Rectal smooth muscle tissue (tissue), 1 donor: ENCODE measurements around the gene PPEF1.
A peak's percentile ranks its signal among the peaks of the same experiment; 100 is the strongest.

Experiments
- H3K27ac ChIP-seq: one replicate; pipeline ENCODE4 v1.7.0; 2013; ENCODE audit warnings: low read depth, low read length, inconsistent platforms
- H3K27me3 ChIP-seq: one replicate; pipeline ENCODE4 v1.7.0; 2013; ENCODE audit warnings: low read length; ENCODE audit not compliant: control insufficient read depth, insufficient read depth
- H3K36me3 ChIP-seq: one replicate; pipeline ENCODE4 v1.7.0; 2013; ENCODE audit warnings: low read length; ENCODE audit not compliant: control insufficient read depth, insufficient read depth
- H3K4me1 ChIP-seq: one replicate; pipeline ENCODE4 v1.7.0; 2013; ENCODE audit warnings: low read length; ENCODE audit not compliant: control insufficient read depth, insufficient read depth
- H3K4me3 ChIP-seq: one replicate; pipeline ENCODE4 v1.7.0; 2013; ENCODE audit warnings: low read length
- H3K9ac ChIP-seq: one replicate; pipeline ENCODE4 v1.7.0; 2013; ENCODE audit warnings: low read length

The PPEF1 gene

DNA sequence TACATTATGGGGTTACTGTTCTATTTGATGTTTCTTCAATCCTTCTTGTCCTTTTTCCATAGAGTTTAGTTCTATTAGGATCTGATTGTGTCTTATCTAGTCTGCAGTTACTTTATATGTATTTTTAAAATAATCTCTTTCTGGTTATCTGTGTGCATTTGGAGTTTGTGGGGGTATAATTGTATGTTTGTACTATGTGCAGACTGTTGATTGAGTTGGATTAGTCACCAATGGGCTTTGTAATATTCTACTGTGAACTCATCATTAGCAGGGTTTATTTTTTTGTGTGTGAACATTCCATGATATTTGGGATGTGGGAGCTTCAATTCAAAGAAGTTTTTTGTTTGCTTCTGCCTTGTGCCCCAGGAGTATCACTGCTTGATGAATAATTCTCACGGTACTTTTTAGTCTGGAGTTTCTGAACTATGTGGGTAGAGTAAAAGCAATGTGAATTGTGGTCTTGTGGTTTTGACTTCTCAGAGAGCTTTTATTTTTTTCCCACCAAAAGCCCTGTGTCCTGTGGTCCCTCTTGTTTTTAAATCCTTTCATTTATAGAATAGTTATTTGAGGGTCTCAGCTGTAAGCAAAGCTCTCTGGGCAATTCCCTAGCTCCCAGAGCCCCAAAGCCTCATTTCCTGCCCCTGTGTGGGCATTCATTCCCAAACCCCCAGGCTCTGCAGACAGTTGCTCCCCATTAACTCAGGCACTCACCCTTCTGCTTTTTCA lies 148.6 kb downstream of the PPEF1 start:
- no peaks in the 10 kb centered on the region for H3K27me3 ChIP-seq
- H3K4me1 ChIP-seq: no peaks in the 10 kb centered on the region
- no peak overlapping the region for H3K4me3 ChIP-seq
- H3K9ac ChIP-seq: no peak overlapping the region
- no peaks in the 10 kb centered on the region for H3K36me3 ChIP-seq
- H3K27ac ChIP-seq: no peak overlapping the region

DNA sequence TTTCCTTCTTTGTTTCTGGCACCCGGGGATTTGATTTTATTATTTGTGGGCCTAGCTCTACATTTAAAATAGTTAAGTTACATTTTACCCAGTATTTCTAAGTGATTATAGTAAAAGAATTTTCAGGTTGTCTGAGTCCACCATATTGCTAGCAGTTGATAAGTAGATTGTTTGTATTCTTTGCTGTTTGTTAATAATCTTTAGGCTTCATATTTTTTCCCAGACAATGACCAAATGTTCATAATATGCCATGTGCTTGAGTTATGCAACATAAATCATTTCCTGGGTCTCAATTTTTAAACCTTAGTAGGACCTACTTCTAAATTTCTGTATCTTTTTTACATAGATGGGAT lies 149.2 kb downstream of the PPEF1 start:
- no peaks in the 10 kb centered on the region for H3K4me1 ChIP-seq
- no peak overlapping the region for H3K9ac ChIP-seq
- no peak overlapping the region for H3K27ac ChIP-seq
- H3K36me3 ChIP-seq: no peaks in the 10 kb centered on the region
- H3K27me3 ChIP-seq: no peaks in the 10 kb centered on the region
- no peak overlapping the region for H3K4me3 ChIP-seq

DNA sequence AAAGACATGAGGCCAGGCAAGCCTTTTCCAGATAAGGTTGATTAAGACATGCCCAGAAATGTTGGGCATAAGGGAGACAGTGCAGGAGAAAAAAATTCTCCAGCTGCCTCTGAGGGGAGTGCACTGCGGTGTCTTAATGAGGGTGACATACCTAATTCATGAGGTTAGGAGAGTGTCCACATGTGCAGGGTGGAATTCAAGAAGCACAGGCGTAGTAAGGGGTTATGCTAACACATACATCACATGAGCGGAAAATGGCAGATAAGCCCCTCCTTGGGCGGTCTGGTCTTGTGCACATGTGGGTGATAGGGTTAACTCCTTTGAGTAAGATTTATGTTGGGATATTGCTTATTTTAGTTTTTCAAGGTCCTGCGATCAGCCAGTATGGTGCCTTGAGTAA lies 154.1 kb downstream of the PPEF1 start:
- H3K27me3 ChIP-seq: no peaks in the 10 kb centered on the region
- H3K4me1 ChIP-seq: no peaks in the 10 kb centered on the region
- H3K27ac ChIP-seq: no peak overlapping the region
- H3K36me3 ChIP-seq: no peaks in the 10 kb centered on the region
- H3K9ac ChIP-seq: no peak overlapping the region
- no peak overlapping the region for H3K4me3 ChIP-seq

DNA sequence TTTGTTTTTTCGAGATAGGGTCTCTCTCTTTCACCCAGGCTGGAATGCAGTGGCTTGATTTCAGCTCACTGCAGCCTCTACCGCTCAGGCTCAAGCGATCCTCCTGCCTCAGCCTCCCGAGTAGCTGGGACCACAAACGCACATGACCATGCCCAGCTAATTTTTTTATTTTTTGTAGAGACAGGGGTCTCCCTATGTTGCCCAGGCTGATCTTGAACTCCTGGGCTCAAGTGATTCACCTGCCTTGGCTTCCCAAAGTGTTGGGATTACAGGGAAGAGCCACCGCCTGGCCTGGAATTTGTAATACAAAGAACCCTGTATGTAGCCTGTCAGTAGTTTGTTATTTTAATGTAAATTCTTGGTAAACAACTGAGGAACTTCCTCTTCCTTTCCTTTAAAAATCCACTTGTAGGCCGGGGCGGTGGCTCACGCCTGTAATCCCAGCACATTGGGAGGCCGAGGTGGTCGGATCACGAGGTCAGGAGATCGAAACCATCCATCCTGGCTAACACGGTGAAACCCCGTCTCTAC lies 157.0 kb downstream of the PPEF1 start:
- H3K4me3 ChIP-seq: no peak overlapping the region
- H3K27ac ChIP-seq: no peak overlapping the region
- no peaks in the 10 kb centered on the region for H3K4me1 ChIP-seq
- H3K36me3 ChIP-seq: no peaks in the 10 kb centered on the region
- no peak overlapping the region for H3K9ac ChIP-seq
- no peaks in the 10 kb centered on the region for H3K27me3 ChIP-seq

DNA sequence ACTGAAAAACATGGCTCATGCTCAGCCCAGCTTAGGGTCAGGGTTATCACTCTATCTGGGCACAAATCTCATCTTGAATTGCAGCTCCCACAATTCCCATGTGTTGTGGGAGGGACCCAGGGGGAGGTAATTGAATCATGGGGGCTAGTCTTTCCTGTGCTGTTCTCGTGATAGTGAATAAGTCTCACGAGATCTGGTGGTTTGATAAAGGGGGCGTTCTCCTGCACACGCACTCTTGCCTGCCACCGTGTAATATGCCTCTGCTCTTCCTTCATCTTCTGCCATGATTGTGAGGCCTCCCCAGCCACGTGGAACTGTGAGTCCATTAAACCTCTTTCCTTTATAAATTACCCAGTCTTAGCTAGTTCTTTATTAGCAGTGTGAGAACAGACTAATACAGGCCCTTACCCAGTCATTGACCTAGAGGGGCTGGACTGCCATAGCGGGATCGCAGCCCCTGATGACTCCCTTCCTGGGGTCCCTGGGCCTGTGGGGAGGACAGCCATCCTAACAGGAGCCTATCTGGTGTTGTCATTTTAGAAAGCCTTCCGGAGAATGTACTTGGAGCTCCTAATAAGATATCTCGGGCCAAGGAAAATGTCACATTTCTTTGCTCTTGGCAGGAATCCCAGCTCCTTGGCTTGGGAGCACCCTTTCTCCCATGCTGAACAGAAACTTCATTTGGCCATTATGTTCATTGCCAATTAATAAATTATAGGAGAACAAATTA lies 163.9 kb downstream of the PPEF1 start:
- Histone ChIP-seq H3K27me3 (no peaks in the 10 kb centered on the region), H3K27ac (no peak overlapping the region), H3K9ac (no peak overlapping the region)

DNA sequence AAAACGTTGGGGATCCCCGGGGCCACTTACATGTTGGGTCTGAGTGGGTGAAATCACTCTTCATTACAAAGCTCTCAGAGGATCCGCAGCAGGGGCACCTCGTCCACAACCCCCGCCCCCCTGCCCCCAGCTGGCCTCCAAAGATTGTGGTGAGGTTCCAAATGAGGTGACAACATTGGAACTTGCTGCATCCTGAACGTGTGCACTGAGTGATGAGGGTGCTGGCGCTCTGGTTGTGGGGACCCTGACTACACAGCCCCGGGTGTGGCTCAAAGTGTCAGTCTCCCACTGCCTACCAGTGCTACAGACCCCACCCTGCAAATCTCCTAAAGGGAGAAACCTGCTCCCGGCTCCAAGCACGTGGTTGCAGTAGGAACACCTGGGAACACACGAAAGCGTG lies 164.5 kb downstream of the PPEF1 start:
- H3K4me3 ChIP-seq: no peak overlapping the region
- H3K36me3 ChIP-seq: no peaks in the 10 kb centered on the region
- no peaks in the 10 kb centered on the region for H3K27me3 ChIP-seq
- H3K9ac ChIP-seq: no peak overlapping the region
- H3K27ac ChIP-seq: no peak overlapping the region
- peaks cover 13% of the 10 kb centered on the region for H3K4me1 ChIP-seq

More for the DNA sequence above, 163.9 kb downstream of the PPEF1 start:
- no peak overlapping the region for H3K4me3 ChIP-seq
- no peaks in the 10 kb centered on the region for H3K36me3 ChIP-seq
- peaks cover 13% of the 10 kb centered on the region for H3K4me1 ChIP-seq

DNA sequence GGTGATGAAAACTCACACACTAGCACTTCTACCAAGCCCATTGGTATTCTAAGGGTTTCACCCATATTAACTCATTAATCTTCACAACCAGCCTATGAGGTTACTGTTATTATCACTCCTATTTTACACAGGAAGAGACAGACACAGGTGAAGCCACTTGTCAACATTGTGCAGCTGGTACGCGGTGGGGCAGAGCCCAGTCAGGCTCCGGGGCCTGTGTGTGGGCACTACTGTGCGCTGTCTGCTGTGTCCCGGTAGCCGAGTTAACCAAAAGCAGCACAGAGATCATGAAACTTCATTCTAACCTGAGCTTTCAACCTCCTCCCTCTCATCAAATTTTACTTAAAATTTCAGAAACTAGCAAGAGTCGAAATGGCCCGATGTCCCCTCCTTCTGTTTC lies 165.2 kb downstream of the PPEF1 start:
- Histone ChIP-seq H3K27ac (peak overlapping the region; percentile 56), H3K36me3 (no peaks in the 10 kb centered on the region), H3K27me3 (no peaks in the 10 kb centered on the region), H3K4me1 (peaks cover 13% of the 10 kb centered on the region), H3K4me3 (no peak overlapping the region), H3K9ac (no peak overlapping the region)

DNA sequence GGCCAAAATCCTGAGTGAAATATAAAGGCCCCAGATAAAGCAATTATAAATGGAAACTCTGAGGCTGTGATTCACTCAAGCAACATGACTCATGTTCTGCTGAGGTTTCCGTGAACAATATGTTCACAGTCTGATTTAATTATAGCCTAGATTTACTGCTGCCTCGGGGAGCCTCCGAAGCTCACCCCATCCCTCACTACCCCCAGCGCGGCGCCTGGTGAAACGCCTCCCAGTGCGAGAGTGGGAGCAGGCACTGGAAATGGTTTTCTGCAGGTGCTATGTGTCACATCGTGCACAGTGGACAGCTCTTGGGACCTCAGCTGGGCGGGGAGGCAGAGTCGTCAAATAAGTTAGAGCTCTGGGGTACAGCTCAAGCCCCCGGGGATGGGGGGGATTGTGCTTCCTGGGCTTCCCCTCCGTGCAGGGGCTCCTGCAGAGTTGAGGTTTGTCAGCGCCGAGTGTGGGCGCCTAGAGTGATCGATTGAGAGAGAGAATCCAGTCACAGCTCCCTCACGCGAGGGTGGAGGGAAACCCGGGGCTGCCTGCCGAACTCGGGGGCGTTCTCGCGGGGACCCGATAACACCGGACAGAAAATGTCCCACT lies 165.8 kb downstream of the PPEF1 start:
- H3K27ac ChIP-seq: peak overlapping the region; percentile 56

DNA sequence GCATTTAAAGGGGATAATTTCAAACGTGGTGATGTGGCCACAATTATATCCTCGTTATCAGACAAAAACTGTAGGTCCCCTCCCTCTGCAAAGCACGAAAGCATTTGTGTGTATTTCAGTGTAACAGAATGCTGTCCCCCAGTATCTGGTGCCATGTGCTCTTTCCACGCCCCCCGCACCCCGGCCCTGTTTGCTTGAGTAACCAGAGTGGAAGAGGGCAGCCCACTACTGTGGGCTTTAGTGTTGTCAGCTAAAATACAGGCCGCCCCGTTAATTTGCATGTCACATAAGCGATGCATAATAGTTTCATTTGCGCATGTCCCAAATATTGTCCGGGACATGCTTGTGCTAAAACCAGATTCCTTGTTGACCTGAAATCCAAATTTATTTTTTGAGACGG lies 166.4 kb downstream of the PPEF1 start:
- Histone ChIP-seq H3K27ac (no peak overlapping the region), H3K36me3 (no peaks in the 10 kb centered on the region), H3K4me1 (peaks cover 13% of the 10 kb centered on the region), H3K4me3 (no peak overlapping the region), H3K9ac (no peak overlapping the region), H3K27me3 (no peaks in the 10 kb centered on the region)

More for the DNA sequence above, 165.8 kb downstream of the PPEF1 start:
- no peak overlapping the region for H3K9ac ChIP-seq
- H3K4me3 ChIP-seq: peak overlapping the region; percentile 21
- peaks cover 13% of the 10 kb centered on the region for H3K4me1 ChIP-seq
- H3K27me3 ChIP-seq: no peaks in the 10 kb centered on the region
- H3K36me3 ChIP-seq: no peaks in the 10 kb centered on the region

DNA sequence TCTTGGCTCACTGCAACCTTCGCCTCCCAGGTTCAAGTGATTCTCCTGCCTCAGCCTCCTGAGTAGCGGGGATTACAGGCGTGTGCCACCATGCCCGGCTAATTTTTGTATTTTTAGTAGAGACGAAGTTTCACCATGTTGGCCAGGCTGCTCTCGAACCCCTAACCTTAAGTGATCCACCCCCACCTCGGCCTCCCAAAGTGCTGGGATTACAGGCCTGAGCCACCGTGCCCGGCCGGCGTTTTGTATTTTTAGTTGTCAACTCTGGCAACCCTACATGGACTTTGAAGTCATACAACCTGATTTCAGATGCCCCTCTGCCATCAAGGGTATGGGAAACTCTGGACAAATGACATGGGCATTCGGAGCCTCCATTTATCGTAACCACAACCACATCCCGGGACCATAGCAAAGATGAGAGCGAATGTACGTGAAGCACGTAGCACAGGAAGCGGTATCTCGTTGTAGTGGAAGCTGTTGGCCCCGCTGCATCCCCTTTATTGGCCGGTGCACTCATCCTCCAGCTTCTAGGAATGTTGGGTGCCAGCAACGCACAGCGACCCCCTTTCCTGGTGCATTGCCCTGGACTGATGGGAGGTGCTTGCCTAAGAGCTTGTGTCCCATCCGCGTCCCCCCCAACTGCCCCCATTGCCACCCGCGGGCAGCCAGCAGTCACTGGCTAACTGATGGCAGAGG lies 167.3 kb downstream of the PPEF1 start:
- H3K4me1 ChIP-seq: peaks cover 13% of the 10 kb centered on the region
- no peak overlapping the region for H3K27ac ChIP-seq
- no peak overlapping the region for H3K9ac ChIP-seq
- no peak overlapping the region for H3K4me3 ChIP-seq
- H3K36me3 ChIP-seq: no peaks in the 10 kb centered on the region
- H3K27me3 ChIP-seq: no peaks in the 10 kb centered on the region

DNA sequence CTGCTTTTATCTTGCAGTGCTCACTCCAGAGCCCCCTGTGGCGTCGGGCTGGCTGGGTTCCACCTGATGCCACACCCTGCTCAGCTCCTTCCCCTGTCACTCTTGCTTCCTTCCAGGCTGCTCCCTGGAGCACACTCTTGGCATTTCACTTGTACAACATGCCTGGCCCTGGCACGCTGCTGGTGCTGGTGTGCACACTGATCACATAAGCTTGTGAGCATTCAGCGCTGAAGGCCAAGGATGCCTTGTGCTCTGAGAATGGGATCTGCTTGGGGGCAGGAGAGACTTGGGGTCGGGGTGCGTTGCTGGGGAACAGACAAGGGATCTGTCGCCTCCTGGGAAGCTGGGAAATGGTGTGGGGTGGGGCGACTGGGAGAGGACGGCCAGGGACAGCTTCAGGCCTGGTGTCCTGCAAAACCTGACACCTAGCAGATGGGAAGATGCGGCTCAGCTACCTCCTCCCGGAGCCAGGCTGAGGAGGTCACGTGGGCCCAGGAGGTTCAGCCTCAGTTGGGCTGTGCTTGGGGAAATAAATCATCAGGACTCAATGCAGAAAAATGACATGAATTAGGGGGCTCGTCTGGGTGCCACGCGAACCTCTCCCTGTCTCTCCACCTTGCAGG lies 167.9 kb downstream of the PPEF1 start:
- Histone ChIP-seq H3K27me3 (no peaks in the 10 kb centered on the region), H3K4me3 (no peak overlapping the region), H3K9ac (no peak overlapping the region), H3K36me3 (no peaks in the 10 kb centered on the region), H3K27ac (no peak overlapping the region), H3K4me1 (peaks cover 13% of the 10 kb centered on the region)

DNA sequence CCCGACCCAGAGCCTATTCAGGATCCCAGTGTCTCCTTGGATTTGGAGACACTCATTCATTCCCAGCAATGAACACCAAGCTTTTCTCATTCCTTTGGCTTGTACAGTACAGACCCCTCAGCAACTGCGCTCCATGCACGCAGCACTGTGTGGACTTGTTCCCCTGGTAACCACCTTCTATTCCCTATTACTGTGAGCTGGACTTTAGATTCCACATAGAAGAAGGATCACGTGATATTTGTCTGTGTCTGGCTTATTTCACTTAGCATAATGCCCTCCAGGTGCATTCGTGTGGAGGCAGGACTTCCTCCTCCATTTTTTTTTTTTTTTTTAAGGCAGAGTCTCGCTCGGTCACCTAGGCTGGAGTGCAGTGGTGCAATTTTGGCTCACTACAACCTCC lies 170.0 kb downstream of the PPEF1 start:
- H3K4me1 ChIP-seq: peaks cover 7% of the 10 kb centered on the region
- no peak overlapping the region for H3K9ac ChIP-seq
- H3K27ac ChIP-seq: no peak overlapping the region
- H3K4me3 ChIP-seq: no peak overlapping the region
- H3K27me3 ChIP-seq: no peaks in the 10 kb centered on the region
- no peaks in the 10 kb centered on the region for H3K36me3 ChIP-seq
